WTC11 (cell line): ENCODE measurements around the gene SLC17A8. TPM values are rescaled to one million over a fixed set of nuclear protein-coding genes. Genes with fewer than 3 reads are reported as not detected.

Experiments
- ATAC-seq: fragments of 200-7000 bp; cut with Tn5 transposase; 2 replicates; pipeline ENCODE4 v1.10.0; 2021; ENCODE audit warnings: mild to moderate bottlenecking, moderate library complexity
- CTCF ChIA-PET: fragments of 300-600 bp; sonication (Branson Sonifier 250); formaldehyde crosslinking; loops from one replicate; lab custom pipeline; 2021; ENCODE audit warnings: antibody characterized with exemption; lab: Charles Lee
- POLR2A ChIA-PET: fragments of 350-600 bp; sonication (Branson Sonifier 250); formaldehyde crosslinking; loops from one replicate; lab custom pipeline; 2021; ENCODE audit warnings: antibody characterized with exemption; lab: Charles Lee
- DNase-seq: peaks from one replicate; pipeline ENCODE4 v3.0.0; 2021; ENCODE audit warnings: low spot score
- H3K27ac Mint-ChIP-seq: 2 replicates; pipeline ENCODE4 v1.8.0; 2021; ENCODE audit warnings: mixed read lengths
- H3K27me3 Mint-ChIP-seq: 2 replicates; pipeline ENCODE4 v1.8.0; 2021; ENCODE audit warnings: low read depth, mild to moderate bottlenecking, moderate library complexity, mixed read lengths
- H3K36me3 Mint-ChIP-seq: 2 replicates; pipeline ENCODE4 v1.8.0; 2021; ENCODE audit warnings: mixed read lengths
- H3K4me1 Mint-ChIP-seq: 2 replicates; pipeline ENCODE4 v1.8.0; 2022; ENCODE audit warnings: mixed read lengths
- H3K4me3 Mint-ChIP-seq: 2 replicates; pipeline ENCODE4 v1.8.0; 2021; ENCODE audit warnings: mild to moderate bottlenecking, moderate library complexity, mixed read lengths
- H3K9me3 Mint-ChIP-seq: 2 replicates; pipeline ENCODE4 v1.8.0; 2021; ENCODE audit warnings: mixed read lengths
- E2F4 ChIP-seq: sonication (generic); formaldehyde crosslinking; IDR thresholded peaks from 2 replicates; pipeline ENCODE4 v1.8.1; 2022; ENCODE audit warnings: low read depth, mild to moderate bottlenecking, moderate library complexity, missing genetic modification reagents, borderline replicate concordance
- FOXP4 ChIP-seq: sonication (generic); formaldehyde crosslinking; IDR thresholded peaks from 2 replicates; pipeline ENCODE4 v1.8.0; 2022; ENCODE audit warnings: mild to moderate bottlenecking, missing genetic modification reagents
- GABPB1 ChIP-seq: sonication (generic); formaldehyde crosslinking; IDR thresholded peaks from 2 replicates; pipeline ENCODE4 v1.8.1; 2023; ENCODE audit warnings: mild to moderate bottlenecking, missing genetic modification reagents
- JUN ChIP-seq: sonication (generic); formaldehyde crosslinking; IDR thresholded peaks from 2 replicates; pipeline ENCODE4 v1.8.0; 2023; ENCODE audit warnings: mild to moderate bottlenecking, missing genetic modification reagents
- NFE2L1 ChIP-seq: sonication (generic); formaldehyde crosslinking; IDR thresholded peaks from 2 replicates; pipeline ENCODE4 v1.8.1; 2023; ENCODE audit warnings: missing genetic modification reagents
- OVOL2 ChIP-seq: fragments of 250-450 bp; sonication (Bioruptor Pico); IDR thresholded peaks from 2 replicates; pipeline ENCODE4 v1.9.0; 2021; ENCODE audit warnings: mild to moderate bottlenecking, borderline replicate concordance
- RELA ChIP-seq: sonication (generic); formaldehyde crosslinking; IDR thresholded peaks from 2 replicates; pipeline ENCODE4 v1.8.1; 2022; ENCODE audit warnings: missing genetic modification reagents, mild to moderate bottlenecking, borderline replicate concordance
- RORB ChIP-seq: fragments of 250-450 bp; sonication (Bioruptor Pico); IDR thresholded peaks from 2 replicates; pipeline ENCODE4 v1.9.0; 2021; ENCODE audit warnings: mild to moderate bottlenecking
- SMAD4 ChIP-seq: sonication (generic); formaldehyde crosslinking; IDR thresholded peaks from 2 replicates; pipeline ENCODE4 v1.8.0; 2022; ENCODE audit warnings: mild to moderate bottlenecking, missing genetic modification reagents
- STAT6 ChIP-seq: sonication (generic); formaldehyde crosslinking; conservative IDR thresholded peaks from 2 replicates; pipeline ENCODE4 v1.8.1; 2023; ENCODE audit warnings: mild to moderate bottlenecking, low read depth, missing genetic modification reagents, moderate library complexity
- TEAD1 ChIP-seq: sonication (generic); formaldehyde crosslinking; IDR thresholded peaks from 2 replicates; pipeline ENCODE4 v1.8.0; 2022; ENCODE audit warnings: mild to moderate bottlenecking, missing genetic modification reagents
- ZBTB43 ChIP-seq: sonication (generic); formaldehyde crosslinking; IDR thresholded peaks from 2 replicates; pipeline ENCODE4 v1.8.1; 2023; ENCODE audit warnings: mild to moderate bottlenecking, missing genetic modification reagents
- ZNF138 ChIP-seq: sonication (generic); formaldehyde crosslinking; conservative IDR thresholded peaks from 2 replicates; pipeline ENCODE4 v1.8.1; 2022; ENCODE audit warnings: mild to moderate bottlenecking, moderate library complexity, missing genetic modification reagents
- ZNF317 ChIP-seq: sonication (generic); formaldehyde crosslinking; IDR thresholded peaks from 2 replicates; pipeline ENCODE4 v1.8.1; 2023; ENCODE audit warnings: low read depth, mild to moderate bottlenecking, moderate library complexity, missing genetic modification reagents, borderline replicate concordance
- total RNA-seq: library from RNA; stranded (reverse); gene quantifications from 3 replicates; pipeline ENCODE4 v1.2.3, GENCODE V29; 2021
- TF ChIP-seq, protein P1 (sequence below): sonication (generic); formaldehyde crosslinking; IDR thresholded peaks from 2 replicates; pipeline ENCODE4 v1.8.1; 2023; ENCODE audit warnings: mild to moderate bottlenecking, missing genetic modification reagents, borderline replicate concordance

SLC17A8 gene
- total RNA-seq, 1 experiment from 2014 or later: 0.26 TPM

DNA sequence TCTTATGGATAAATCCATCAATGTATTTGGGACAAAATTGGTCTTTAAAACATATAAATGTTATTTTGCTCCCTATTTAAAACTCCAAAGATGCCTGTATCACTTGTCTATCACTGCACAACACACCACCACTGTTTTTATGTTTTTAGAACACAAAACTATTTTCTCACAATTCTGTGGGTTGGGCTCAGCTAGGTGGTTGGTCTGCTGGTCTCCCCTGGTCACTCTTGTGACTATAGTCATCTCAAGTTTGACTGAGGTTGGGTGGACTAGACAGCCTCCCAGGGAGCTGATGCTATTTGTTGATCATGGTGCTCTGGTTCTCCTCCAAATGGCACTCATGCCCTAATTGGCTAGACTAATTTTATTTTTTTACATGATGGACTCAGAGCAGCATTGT is 77.3 kb downstream of the SLC17A8 start:
- no peaks in the 10 kb centered on the region for H3K4me1 Mint-ChIP-seq
- no peaks in the 10 kb centered on the region for H3K36me3 Mint-ChIP-seq
- no peak overlapping the region for H3K4me3 Mint-ChIP-seq
- no peak for DNase-seq
- ATAC-seq: no peak
- TF ChIP-seq JUN (CRISPR knock-in tag) (no peak), ZBTB43 (CRISPR knock-in tag) (no peak)
- ChIA-PET CTCF (no interaction called here), POLR2A (no interaction called here)
- H3K27me3 Mint-ChIP-seq: no peaks in the 10 kb centered on the region; the same call in 1 of the 2 replicates
- no peak overlapping the region for H3K27ac Mint-ChIP-seq
- H3K9me3 Mint-ChIP-seq: peaks cover 5% of the 10 kb centered on the region; the same call in 1 of the 2 replicates

- H3K27ac Mint-ChIP-seq: no peak overlapping the region
- TF ChIP-seq, protein P1, sequence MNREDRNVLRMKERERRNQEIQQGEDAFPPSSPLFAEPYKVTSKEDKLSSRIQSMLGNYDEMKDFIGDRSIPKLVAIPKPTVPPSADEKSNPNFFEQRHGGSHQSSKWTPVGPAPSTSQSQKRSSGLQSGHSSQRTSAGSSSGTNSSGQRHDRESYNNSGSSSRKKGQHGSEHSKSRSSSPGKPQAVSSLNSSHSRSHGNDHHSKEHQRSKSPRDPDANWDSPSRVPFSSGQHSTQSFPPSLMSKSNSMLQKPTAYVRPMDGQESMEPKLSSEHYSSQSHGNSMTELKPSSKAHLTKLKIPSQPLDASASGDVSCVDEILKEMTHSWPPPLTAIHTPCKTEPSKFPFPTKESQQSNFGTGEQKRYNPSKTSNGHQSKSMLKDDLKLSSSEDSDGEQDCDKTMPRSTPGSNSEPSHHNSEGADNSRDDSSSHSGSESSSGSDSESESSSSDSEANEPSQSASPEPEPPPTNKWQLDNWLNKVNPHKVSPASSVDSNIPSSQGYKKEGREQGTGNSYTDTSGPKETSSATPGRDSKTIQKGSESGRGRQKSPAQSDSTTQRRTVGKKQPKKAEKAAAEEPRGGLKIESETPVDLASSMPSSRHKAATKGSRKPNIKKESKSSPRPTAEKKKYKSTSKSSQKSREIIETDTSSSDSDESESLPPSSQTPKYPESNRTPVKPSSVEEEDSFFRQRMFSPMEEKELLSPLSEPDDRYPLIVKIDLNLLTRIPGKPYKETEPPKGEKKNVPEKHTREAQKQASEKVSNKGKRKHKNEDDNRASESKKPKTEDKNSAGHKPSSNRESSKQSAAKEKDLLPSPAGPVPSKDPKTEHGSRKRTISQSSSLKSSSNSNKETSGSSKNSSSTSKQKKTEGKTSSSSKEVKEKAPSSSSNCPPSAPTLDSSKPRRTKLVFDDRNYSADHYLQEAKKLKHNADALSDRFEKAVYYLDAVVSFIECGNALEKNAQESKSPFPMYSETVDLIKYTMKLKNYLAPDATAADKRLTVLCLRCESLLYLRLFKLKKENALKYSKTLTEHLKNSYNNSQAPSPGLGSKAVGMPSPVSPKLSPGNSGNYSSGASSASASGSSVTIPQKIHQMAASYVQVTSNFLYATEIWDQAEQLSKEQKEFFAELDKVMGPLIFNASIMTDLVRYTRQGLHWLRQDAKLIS (CRISPR knock-in tag): no peak
- TF ChIP-seq ZBTB43 (CRISPR knock-in tag) (no peak), GABPB1 (CRISPR knock-in tag) (no peak), RORB (no peak), NFE2L1 (CRISPR knock-in tag) (no peak), SMAD4 (CRISPR knock-in tag) (no peak), E2F4 (CRISPR knock-in tag) (no peak), STAT6 (CRISPR knock-in tag) (no peak), OVOL2 (no peak), FOXP4 (CRISPR knock-in tag) (no peak), ZNF138 (CRISPR knock-in tag) (no peak), RELA (CRISPR knock-in tag) (no peak), ZNF317 (CRISPR knock-in tag) (no peak), TEAD1 (no peak)
- TF ChIP-seq, all 79 proteins: peak for 0
- Mint-ChIP-seq H3K36me3 (no peaks in the 10 kb centered on the region), H3K4me3 (no peak overlapping the region), H3K27me3 (no peaks in the 10 kb centered on the region; the same call in 1 of the 2 replicates), H3K4me1 (peaks cover 5% of the 10 kb centered on the region), H3K9me3 (peaks cover 5% of the 10 kb centered on the region; the same call in 1 of the 2 replicates)
- POLR2A ChIA-PET: no interaction called here
- CTCF ChIA-PET: interaction anchor here (0.6 to 3.2 kb wide), 3 partner anchors 31 to 447 kb away, joined by 3 to 18 read pairs (median 5); no protein-coding TSS in a partner anchor
- ATAC-seq (no peak), DNase-seq (no peak)
Measured at GRCh38 chr12:100435957-100436356, 79.1 kb downstream of the SLC17A8 start.
